Gastroesophageal sphincter (tissue), 3 donors: Measurements from ENCODE around the gene ITM2C.

ENCODE experiments used
- CTCF ChIP-seq, 4 experiments: fragments of 200-600 bp in 2 of 4; fragments of 450-650 bp in 2 of 4; sonication (generic) in 1 of 4; IDR thresholded peaks; one replicate each; pipeline ENCODE4 v1.5.1; 2017 to 2019; ENCODE audit warnings: antibody characterized with exemption in 4 of 4, mild to moderate bottlenecking in 2 of 4, moderate library complexity in 2 of 4
- POLR2A ChIP-seq, 2 donors: fragments of 450-650 bp; IDR thresholded peaks; one replicate each; pipeline ENCODE4 v1.6.1; 2017; ENCODE audit warnings: antibody characterized with exemption in 2 of 2, mild to moderate bottlenecking in 2 of 2, moderate library complexity in 1 of 2

- TF ChIP-seq CTCF (IDR thresholded peaks at IDR 0.05) (no peak), POLR2A (IDR thresholded peaks at IDR 0.05) (no peak)
Measured at GRCh38 chr2:230868161-230868946, 3.6 kb downstream of the ITM2C start.
